B cell (primary cell): ENCODE data around the gene ANTXRL.
"Not testable (repeated sequence)": the region's sequence is repeated elsewhere in the genome, so short reads cannot be mapped to it uniquely, and the experiment has no call there.

ENCODE experiments used
- CTCF ChIP-seq: fragments of 200-600 bp; IDR thresholded peaks from one replicate; pipeline ENCODE4 v1.8.0; 2022; ENCODE audit warnings: antibody characterized with exemption, mild to moderate bottlenecking
- EZH2 ChIP-seq: IDR thresholded peaks from 2 replicates; pipeline ENCODE4 v1.6.1; 2012; ENCODE audit warnings: borderline replicate concordance, low read depth, mild to moderate bottlenecking, moderate library complexity, low read length; ENCODE audit not compliant: insufficient read depth, poor library complexity, severe bottlenecking

- not testable (repeated sequence) for TF ChIP-seq CTCF, EZH2
Observed at GRCh38 chr10:46296086-46296485, 9.3 kb downstream of the ANTXRL start.
